Activated CD8-positive, alpha-beta memory T cell treated with anti-CD3 and anti-CD28 coated beads for 36 hours (primary cell): ENCODE data around the gene MAGI2. TPM values are rescaled to one million over a fixed set of nuclear protein-coding genes. Genes with fewer than 3 reads are reported as not detected.

ENCODE experiments used
- CTCF ChIA-PET: fragments of 350-600 bp; sonication (Branson Sonifier 250); formaldehyde crosslinking; loops from one replicate; lab custom pipeline; 2021; ENCODE audit warnings: antibody characterized with exemption; lab: Charles Lee
- POLR2A ChIA-PET: fragments of 350-600 bp; sonication (Branson Sonifier 250); formaldehyde crosslinking; loops from one replicate; lab custom pipeline; 2021; ENCODE audit warnings: antibody characterized with exemption; lab: Charles Lee
- total RNA-seq, 2 experiments: library from RNA; stranded (reverse); gene quantifications; one replicate each; pipeline ENCODE4 v1.2.3, GENCODE V29; 2021

The MAGI2 gene
- total RNA-seq, 2 experiments from 2014 or later = 0.17 to 0.30 TPM

DNA sequence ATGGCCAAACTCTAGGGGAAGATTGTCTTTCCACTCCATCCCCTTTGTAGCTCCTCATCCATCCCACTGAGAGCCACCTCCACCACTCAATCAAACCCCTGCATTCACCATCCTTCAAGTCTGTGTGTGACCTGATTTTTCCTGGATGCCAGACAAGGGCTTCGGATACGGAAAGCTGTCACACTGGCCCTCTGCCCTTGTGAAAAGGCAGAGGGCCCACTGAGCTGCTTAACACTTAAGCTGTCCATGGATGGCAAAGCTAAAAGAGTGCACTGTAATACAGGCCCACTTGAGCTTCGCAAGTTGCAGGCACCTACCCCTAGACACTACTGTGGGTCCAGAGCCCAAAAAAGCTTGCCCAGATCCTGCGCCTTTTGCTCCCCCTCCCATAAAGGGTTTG, 237.2 kb downstream of the MAGI2 start:
- ChIA-PET CTCF (no interaction called here), POLR2A (no interaction called here)

DNA sequence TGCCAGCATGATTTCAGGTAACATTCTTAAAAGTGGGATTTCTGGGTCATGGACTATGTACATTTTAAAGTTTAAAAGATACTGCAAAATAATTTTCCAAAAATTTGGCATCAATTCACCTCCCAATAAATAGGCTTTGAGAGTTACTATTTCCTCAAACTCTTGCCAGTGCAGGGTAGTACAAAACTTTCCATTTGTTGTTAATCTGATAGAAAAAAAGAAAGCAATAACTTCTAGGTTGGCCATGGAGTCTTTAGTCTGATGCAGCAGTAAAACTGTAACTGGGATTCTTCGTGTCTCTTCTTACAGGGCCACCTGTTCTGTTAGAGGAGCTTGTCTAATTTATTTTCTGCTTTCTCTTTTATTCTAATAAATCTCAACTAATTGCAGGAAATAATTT, 241.1 kb downstream of the MAGI2 start:
- ChIA-PET CTCF (no interaction called here), POLR2A (no interaction called here)

DNA sequence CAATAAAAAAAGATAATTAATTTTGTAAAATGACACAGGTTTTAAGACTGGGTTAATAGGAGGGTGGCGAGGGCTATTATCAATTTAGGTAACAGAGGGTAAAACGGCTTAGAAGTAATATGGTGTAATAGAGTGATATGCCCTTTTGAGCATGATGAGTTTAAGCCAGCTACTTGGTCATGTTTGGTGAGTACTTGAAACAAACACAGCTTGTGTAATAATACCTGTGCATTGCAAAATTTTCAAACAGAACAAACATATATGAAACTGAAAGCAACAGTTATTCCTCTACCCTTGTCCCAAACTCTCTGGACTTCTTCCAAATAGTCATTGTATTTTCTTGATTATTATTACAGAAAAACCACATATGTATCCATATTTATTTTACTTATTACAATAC, 241.7 kb downstream of the MAGI2 start:
- ChIA-PET CTCF (no interaction called here), POLR2A (no interaction called here)

DNA sequence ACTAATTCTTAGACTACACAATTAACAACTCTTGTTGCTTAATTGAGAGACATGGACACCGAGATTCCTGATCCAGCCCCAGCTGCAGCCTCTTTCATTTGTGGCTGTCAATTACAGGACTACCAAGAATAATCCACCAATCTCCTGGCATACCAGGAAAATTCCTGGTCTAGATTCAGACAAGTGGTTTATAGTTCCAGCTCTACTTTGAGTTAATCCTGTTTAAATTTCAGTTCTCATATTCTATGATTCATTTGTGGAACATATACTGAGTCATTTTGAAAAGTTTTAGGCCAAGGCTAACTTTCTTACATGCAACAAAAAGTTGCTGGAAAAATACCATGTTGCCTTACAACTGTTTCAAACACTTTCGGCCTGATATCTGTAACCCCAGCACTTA, 253.5 kb downstream of the MAGI2 start:
- ChIA-PET CTCF (no interaction called here), POLR2A (no interaction called here)

DNA sequence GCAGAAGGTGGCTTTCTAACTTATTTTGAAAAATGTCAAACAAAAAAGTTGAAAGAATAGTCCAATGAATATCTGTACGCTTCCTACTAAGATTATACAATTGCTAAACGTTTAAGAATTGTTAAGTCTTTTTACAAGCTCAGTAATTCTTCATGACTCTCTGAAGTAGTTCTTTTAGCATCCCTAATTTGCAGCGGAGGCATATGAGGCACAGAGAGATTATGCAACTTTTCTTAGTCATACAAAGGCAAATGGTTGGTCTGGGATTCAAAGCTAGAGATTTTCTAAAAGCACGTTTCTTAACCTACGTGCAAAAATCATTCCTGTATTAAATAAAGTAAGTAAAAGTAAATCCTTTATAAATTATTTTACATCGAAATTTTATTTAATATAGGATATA, 254.2 kb downstream of the MAGI2 start:
- CTCF ChIA-PET = no interaction called here
- POLR2A ChIA-PET = no interaction called here

DNA sequence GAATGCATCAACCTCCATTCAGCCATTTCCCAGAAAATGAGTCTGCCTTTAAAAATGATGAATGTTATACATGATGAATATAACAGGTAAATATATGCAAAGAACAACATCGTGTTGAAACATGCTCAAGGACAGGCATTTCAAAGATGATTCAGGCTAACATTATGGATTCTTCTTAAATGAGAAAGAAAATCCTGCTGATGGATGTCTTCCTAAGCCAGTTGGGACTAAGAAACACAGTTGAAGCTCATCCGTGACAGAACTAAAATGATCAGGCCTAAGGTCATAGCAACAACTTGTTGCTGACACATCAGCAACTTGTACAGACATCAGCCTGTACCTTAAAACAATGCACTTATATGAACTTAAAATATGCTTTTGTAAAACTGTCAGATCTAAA, 267.9 kb downstream of the MAGI2 start:
- ChIA-PET CTCF (no interaction called here), POLR2A (no interaction called here)

DNA sequence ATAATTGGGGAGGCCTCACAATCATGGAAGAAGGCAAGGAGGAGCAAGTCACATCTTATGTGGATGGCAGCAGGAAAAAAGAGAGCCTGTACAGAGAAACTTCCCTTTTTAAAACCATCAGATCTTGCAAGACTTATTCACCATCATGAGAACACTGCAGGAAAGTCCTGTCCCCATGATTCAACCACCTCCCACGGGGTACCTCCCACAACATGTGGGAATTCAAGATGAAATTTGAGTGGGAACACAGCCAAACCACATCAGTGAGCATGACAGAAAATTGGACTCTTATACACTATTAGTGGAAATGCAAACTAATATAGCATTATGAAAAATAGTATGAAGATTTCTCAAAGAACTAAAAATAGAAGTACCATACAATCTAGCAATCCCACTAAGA, 271.2 kb downstream of the MAGI2 start:
- CTCF ChIA-PET = no interaction called here
- POLR2A ChIA-PET = no interaction called here

DNA sequence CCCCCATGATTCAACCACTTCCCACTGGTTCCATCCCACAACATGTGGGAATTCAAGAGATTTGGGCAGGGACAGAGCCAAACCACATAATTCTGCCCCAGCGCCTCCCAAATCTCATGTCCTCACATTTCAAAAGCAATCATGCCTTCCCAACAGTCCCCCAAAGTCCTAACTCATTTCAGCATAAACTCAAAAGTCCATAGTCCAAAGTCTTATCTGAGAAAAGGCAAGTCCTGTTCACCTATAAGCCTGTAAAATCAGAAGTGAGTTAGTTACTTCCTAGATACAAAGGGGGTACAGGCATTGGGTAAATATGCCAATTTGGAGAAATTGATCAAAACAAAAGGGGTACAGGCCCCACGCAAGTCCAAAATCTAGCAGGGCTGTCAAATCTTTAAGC, 272.9 kb downstream of the MAGI2 start:
- POLR2A ChIA-PET = no interaction called here
- CTCF ChIA-PET = no interaction called here

DNA sequence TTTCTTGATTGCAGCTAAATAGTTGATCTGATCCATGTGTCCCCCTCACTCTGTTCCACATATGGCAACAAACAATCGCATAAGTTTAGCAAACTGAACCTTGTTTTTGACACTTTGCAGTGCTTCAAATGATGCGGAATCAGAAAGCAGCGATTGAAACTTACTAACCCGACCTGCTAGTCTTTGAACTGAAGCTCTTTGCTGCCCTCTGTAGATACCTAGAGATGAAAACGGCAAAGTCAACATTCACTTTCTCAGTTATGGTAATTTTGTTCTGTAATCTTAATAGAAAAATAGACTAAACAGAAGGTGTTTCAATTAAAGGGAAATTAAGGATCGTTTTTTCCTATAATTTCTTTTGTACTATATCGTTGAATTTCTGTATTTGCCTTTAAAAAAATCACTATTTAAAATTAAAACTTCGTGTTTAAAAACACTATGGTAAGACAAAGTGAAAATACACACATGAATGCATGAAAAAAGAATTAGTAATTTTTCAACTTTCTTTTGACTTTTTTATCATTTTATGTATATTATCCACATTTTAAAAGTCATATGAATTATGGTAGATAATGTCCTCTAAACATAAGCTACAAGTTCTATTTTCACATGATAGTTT, 276.5 kb downstream of the MAGI2 start:
- ChIA-PET CTCF (no interaction called here), POLR2A (no interaction called here)

DNA sequence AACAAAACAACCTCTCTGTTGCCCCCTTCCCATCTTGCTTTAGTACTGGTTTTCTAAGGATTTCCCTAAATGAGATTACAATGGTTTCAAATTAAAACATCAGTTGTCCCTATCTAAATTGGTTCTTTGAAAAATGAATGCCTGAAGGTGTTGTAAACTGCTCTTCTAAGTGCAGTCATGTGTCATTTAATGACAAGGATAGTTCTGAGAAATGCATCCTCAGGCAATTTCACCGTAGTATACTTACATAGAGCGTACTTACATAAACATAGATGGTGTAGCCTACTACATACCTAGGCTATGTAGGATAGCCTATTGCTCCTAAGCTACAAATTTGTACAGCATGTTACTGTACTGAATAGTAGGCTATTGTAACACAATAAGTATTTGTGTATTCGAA, 278.1 kb downstream of the MAGI2 start:
- POLR2A ChIA-PET = no interaction called here
- CTCF ChIA-PET = no interaction called here

DNA sequence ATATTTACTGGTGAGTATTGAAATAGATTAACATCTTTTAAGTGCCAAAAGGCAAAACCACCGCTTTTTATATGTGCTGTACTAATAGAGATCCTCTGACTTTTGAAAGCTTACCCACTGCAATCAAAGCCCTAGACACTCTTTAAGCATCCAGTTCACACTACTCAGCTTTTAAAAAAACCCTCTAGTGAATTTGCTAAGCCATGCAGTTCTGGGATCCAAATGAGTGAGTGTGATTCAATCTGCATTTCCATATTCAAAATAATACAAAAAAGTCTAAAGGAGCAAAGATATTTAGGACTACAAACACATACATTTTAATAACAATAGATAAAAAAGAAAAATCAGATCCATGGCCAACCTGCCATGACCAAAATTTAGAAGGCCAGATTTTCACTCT, 288.2 kb downstream of the MAGI2 start:
- POLR2A ChIA-PET = no interaction called here
- CTCF ChIA-PET = no interaction called here

DNA sequence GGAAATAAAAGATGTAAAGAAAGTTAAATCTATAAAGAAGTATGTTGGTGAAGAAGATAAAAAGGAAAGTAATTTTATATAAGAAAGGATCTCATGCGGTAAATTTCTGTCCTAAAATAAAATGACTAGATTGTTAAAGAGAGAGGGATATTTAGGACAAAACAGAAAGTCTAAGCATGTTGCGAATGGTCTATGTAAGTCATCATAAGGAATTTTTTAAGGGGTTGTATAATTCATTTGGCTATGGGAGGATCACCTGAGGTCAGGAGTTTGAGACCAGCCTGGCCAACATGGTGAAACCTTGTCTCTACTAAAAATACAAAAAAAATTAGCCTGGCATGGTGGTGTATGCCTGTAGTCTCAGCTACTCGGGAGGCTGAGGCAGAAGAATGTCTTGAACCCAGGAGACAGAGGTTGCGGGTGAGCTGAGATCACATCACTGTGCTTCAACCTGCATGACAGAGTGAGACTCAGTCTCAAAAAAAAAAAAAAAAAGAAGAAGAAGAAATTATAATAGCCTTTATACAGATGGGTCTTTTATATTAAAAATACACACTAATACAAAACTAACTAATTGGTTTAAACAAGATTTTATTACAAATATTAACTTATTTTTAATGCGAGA, 294.3 kb downstream of the MAGI2 start:
- POLR2A ChIA-PET = no interaction called here
- CTCF ChIA-PET = no interaction called here

DNA sequence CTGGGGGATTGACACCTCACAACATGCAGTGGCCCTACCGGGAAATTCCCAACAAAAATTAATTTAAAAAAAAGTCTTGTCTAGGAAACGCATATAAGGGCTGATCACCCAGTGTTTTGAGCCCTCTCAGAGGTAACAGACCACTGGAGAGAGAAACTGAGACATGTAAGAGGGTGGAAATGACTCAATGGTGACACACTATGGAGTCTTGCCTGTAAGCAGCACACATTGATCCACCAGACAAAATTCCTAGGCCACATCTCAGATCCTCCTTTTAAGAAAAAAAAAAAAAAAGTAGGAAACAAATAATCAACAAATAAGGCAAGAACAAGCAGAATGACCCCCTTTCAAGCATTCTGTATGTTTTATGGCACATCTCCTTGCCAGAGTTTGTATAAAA, 296.2 kb downstream of the MAGI2 start:
- ChIA-PET POLR2A (no interaction called here), CTCF (no interaction called here)

DNA sequence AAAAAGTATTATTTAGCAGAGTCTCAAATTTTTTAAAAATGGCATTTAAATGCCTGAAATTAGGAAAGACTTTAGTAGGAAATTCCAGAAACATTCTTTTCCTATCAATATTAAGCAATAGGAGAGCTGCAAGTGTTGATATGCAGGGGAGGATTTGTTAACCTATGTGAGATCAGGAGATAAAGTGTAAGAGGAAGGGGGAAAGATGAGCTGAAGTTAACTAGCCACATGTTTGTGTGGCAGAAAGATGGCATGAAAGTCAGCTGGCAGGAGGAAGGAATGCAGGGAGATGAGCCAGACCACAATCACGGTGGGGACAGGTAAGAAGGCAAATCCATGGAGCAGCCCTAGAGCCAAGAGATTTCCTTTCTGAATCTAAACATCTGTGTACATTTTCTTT, 303.6 kb downstream of the MAGI2 start:
- ChIA-PET CTCF (no interaction called here), POLR2A (no interaction called here)

DNA sequence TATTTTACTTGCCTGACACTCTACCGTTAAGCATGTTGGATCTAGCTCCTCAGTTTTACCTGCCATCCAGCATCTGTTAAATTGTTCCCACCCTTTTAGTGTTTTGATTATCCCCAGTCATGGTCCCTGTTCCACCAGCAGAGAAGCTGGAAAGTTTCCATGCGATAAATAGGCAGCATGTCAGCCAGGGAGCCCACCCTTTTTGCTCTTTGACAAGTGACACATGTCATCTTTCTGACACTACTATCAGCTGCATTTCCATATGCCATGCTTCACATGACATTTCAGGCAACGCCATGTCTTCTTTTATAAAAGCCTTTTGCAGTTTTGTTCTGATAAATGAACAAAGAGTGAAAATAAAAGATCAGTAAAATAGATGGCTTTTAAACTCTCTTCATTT, 310.8 kb downstream of the MAGI2 start:
- POLR2A ChIA-PET = no interaction called here

DNA sequence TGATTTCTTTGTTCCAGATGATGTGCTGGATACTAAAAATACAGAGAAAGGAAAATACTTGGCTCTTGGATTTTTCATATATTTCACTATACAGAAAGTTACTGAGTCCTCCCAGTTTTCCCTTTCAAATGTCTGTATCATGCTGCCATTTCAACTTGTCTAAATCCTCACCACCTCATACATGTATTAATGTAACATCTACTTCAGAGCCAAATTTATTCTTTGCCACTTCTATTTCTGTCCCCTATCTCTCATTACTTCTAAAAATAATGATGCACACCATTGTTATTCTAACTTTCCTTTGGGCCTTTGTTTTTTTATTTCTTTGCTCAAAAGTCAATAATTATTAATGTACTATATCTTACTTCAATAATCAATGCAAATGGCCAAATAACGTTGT, 312.2 kb downstream of the MAGI2 start:
- POLR2A ChIA-PET = no interaction called here

More for the DNA sequence above, 310.8 kb downstream of the MAGI2 start:
- CTCF ChIA-PET = no interaction called here

DNA sequence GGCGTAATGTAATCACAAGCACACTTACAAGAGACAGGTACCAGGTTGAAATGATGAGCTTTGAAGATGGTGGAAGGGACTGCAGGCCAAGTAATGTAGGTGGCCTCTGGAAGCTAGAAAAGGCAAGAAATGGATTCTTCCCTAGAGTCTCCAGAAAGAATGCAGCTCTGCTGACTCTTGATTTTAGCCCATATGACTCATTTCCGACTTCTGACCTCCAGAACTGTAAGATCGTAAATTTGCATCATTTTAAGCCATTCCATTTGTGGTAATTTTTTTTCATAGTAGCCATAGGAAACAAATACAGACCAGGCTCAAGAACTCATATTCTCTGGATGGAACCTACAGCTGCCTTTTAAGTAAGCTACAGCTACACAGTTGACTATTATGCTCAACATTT, 315.5 kb downstream of the MAGI2 start:
- ChIA-PET CTCF (no interaction called here), POLR2A (no interaction called here)

More for the DNA sequence above, 312.2 kb downstream of the MAGI2 start:
- CTCF ChIA-PET = no interaction called here

DNA sequence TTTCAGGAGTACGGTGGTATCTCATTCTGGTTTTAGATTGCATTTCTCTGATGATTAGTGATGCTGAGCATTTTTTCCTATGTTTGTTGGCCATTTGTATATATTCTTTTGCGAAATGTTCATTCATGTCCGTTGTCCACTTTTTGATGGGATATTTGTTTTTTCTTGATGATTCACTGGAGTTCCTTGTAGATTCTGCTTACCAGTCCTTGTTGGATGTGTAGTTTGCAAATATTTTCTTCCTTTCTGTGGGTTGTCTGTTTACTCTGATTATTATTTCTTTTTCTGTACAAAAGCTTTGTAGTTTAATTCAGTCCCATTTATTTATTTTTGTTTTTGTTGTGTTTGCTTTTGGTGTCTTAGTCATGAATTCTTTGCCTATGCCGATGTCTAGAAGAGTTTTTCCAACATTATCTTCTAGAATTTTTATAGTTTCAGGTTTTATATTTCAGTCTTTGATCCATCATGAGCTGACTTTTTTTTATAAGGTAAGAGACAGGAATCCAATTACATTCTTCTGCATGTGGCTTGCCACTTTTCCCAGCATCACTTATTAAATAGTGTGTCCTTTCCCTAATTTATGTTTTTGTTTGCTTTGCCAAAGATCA, 320.5 kb downstream of the MAGI2 start:
- POLR2A ChIA-PET = no interaction called here
- CTCF ChIA-PET = no interaction called here

DNA sequence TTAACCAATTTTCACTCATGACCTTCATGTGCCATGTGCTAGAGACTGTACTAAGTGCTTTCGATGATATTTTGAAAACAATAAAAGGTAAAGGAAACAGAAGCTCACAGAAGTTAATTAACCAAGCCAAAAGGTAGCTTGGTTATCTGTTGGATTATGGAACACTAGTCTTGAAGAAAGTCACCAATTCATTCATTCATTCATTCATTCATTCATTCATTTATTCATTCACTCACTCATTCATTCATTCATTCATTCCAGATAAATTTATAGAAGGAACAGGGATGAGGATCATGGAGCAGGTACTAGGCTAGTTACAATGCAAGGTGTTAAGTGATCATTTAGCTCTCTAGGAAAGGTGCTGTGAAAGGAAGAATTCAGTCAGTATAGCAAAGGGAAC, 322.8 kb downstream of the MAGI2 start:
- ChIA-PET CTCF (no interaction called here), POLR2A (no interaction called here)

DNA sequence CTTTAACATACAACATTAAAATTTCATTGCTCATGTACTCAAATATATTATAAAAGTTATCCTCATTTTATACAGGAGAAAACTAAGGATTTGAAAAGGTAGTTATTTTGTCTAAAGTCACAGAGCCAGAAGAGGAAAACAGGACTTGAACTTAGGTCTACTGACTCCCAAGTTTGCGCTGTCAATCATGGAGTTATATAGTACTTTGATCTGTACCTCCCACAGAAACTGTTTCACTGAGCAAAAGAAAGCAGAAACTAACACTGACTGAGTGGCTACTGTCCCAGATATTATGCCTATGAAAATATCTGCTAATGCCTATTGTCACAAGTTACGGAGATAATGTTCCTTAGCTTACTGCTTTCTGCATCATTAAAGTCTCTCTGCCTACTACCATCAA, 329.1 kb downstream of the MAGI2 start:
- CTCF ChIA-PET = no interaction called here

DNA sequence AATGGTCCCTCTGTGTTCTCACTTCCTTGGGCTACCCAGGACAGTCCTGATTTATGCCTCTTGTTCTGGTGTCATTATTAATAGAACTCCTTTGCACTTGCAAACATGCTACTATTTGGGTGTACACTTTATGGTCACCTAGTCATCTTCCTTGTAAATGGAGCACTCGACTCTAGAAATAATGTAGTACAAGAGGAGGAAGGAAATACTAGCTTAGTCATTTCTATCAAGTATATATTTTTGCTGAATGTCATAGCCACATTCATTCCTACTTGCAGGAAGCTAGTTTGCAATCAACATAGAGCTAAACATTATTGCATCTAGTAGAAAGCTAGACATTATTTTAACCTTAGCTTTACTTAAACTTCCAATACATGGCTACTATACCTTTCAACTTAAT, 335.3 kb downstream of the MAGI2 start:
- CTCF ChIA-PET = no interaction called here
- POLR2A ChIA-PET = no interaction called here

More for the DNA sequence above, 329.1 kb downstream of the MAGI2 start:
- POLR2A ChIA-PET = no interaction called here
